Measurements from ENCODE around the gene GOT1. TPM values are rescaled to one million over a fixed set of nuclear protein-coding genes. Genes with fewer than 3 reads are reported as not detected.

The GOT1 gene
- polyA plus RNA-seq, 3 donors = 2.6 to 10.4 (median 8.2) TPM

DNA sequence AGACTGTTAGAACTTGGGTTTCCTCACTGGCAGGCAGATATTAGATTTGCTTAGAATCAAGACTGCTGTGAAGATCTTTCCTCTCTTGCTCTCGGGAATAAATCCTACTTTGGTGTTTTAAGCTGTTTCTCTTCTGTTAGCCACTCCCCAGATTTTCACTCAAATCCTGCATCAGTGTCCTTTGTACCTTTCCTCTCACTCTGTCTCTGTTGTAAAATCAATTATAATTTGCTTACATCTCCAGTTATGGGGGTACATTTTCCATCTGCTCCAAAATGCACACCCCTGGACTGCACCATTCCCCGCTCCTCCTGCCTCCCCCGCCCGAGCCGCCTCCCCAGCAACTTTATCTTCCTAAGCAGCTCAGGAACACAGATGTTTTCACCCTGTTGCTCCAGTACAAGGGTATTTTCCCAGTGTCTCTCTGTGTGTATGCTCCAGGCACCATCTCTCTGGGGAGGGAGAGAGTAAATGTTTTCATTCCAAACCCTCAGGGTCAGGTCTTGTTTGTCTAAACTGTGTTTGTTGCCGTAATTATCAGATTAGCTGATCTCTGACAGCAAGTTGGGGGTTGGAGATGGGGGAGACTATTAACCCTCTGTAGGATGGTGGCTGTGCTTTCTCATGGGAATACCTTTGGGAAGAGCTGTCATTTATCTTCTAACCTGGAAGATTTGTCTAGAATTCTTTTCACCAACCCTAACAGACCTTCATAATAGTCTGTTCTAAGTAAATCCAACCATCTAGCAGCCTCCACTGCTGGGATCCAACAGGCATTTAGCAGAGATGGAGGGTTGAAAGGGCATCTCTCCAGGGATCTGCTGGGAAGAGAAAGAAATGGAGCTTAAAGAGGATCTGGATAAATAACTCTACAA lies 20.4 kb upstream of the GOT1 start:
- Histone ChIP-seq H3K4me3 (replicated peaks in 1 of 3; ENCODE audit: low read depth in 2 of 3, low read length in 3 of 3) (no peak overlapping the region), H3K9ac (ENCODE audit: insufficient read depth, low read length, poor library complexity, severe bottlenecking) (no peak overlapping the region), H3K36me3 (replicated peaks in 1 of 2; ENCODE audit: control insufficient read depth in 1 of 2, insufficient read depth in 2 of 2, low read length in 2 of 2) (no peaks in the 10 kb centered on the region), H3K4me1 (ENCODE audit: control insufficient read depth in 1 of 2, insufficient read depth in 2 of 2, low read length in 2 of 2) (no peaks in the 10 kb centered on the region), H3K9me3 (replicated peaks in 1 of 2; ENCODE audit: control insufficient read depth in 1 of 2, insufficient read depth in 1 of 2, low read length in 2 of 2) (no peaks in the 10 kb centered on the region), H3K79me2 (ENCODE audit: insufficient read depth, low read length) (no peaks in the 10 kb centered on the region), H3K27me3 (ENCODE audit: control insufficient read depth in 2 of 2, insufficient read depth in 2 of 2, low read length in 2 of 2) (peaks cover 0 to 2% of the 10 kb centered on the region in 2 donors), H4K20me1 (ENCODE audit: insufficient read depth, low read length) (no peaks in the 10 kb centered on the region), H2AFZ (ENCODE audit: insufficient read depth, low read depth, low read length, poor library complexity, severe bottlenecking) (no peak overlapping the region), H3K4me2 (replicated peaks; ENCODE audit: extremely low read depth, low read length, poor library complexity, severe bottlenecking) (no peak overlapping the region), H3K27ac (ENCODE audit: low read depth in 1 of 2, low read length in 2 of 2) (no peak overlapping the region)
- no peak for DNase-seq
- Mint-ChIP-seq H3K36me3 (no peaks in the 10 kb centered on the region), H3K27me3 (ENCODE audit: low read depth in 3 of 3) (peaks cover 5 to 10% (median 8%) of the 10 kb centered on the region in 3 donors), H3K27ac (no peak overlapping the region), H3K9me3 (no peaks in the 10 kb centered on the region), H3K4me1 (peaks cover 3% of the 10 kb centered on the region), H3K4me3 (no peak overlapping the region)
- WGBS (ENCODE audit: insufficient coverage) = 80% methylated on average over 2 of the region's 6 CpGs
- TF ChIP-seq, protein P1, sequence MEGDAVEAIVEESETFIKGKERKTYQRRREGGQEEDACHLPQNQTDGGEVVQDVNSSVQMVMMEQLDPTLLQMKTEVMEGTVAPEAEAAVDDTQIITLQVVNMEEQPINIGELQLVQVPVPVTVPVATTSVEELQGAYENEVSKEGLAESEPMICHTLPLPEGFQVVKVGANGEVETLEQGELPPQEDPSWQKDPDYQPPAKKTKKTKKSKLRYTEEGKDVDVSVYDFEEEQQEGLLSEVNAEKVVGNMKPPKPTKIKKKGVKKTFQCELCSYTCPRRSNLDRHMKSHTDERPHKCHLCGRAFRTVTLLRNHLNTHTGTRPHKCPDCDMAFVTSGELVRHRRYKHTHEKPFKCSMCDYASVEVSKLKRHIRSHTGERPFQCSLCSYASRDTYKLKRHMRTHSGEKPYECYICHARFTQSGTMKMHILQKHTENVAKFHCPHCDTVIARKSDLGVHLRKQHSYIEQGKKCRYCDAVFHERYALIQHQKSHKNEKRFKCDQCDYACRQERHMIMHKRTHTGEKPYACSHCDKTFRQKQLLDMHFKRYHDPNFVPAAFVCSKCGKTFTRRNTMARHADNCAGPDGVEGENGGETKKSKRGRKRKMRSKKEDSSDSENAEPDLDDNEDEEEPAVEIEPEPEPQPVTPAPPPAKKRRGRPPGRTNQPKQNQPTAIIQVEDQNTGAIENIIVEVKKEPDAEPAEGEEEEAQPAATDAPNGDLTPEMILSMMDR (IDR thresholded peaks at IDR 0.05) = no peak
- intact Hi-C loops (cut with micrococcal nuclease) = no loop called here

DNA sequence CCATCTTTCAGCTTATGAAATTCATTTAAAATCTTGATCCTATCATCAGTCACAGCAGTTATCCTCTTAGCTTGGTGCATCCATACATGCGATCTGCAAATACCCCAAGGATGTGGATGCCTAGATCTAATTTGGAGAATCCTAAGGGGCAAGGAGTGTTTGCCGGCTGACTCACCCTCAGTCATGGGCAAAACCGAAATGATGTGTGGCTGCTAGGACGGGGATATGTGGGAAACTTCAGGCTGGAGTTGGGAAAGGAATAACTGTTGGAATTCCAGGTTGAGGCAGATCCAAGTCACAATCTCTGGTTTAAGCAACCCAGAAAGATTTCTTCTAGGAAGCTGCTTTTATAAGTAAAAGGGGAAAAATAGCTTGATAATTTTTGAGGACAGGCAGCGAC lies 19.7 kb upstream of the GOT1 start:
- H3K36me3 Mint-ChIP-seq = no peaks in the 10 kb centered on the region
- no peak overlapping the region for H3K4me3 ChIP-seq (replicated peaks in 1 of 3; ENCODE audit: low read depth in 2 of 3, low read length in 3 of 3)
- no peaks in the 10 kb centered on the region for H3K79me2 ChIP-seq (ENCODE audit: insufficient read depth, low read length)
- no peak overlapping the region for H3K9ac ChIP-seq (ENCODE audit: insufficient read depth, low read length, poor library complexity, severe bottlenecking)
- WGBS (ENCODE audit: insufficient coverage) = 94% methylated on average over 3 of the region's 5 CpGs
- no peak for DNase-seq
- peaks cover 0 to 2% of the 10 kb centered on the region in 2 donors for H3K27me3 ChIP-seq (ENCODE audit: control insufficient read depth in 2 of 2, insufficient read depth in 2 of 2, low read length in 2 of 2)
- no peak overlapping the region for H3K27ac Mint-ChIP-seq
- peaks cover 5 to 10% (median 8%) of the 10 kb centered on the region in 3 donors for H3K27me3 Mint-ChIP-seq (ENCODE audit: low read depth in 3 of 3)
- H3K36me3 ChIP-seq (replicated peaks in 1 of 2; ENCODE audit: control insufficient read depth in 1 of 2, insufficient read depth in 2 of 2, low read length in 2 of 2) = no peaks in the 10 kb centered on the region
- H3K9me3 ChIP-seq (replicated peaks in 1 of 2; ENCODE audit: control insufficient read depth in 1 of 2, insufficient read depth in 1 of 2, low read length in 2 of 2) = no peaks in the 10 kb centered on the region
- no peaks in the 10 kb centered on the region for H3K9me3 Mint-ChIP-seq
- TF ChIP-seq, protein P1 (IDR thresholded peaks at IDR 0.05) = no peak
- no peak overlapping the region for H2AFZ ChIP-seq (ENCODE audit: insufficient read depth, low read depth, low read length, poor library complexity, severe bottlenecking)
- intact Hi-C loops (cut with micrococcal nuclease) = no loop called here
- H3K4me1 ChIP-seq (ENCODE audit: control insufficient read depth in 1 of 2, insufficient read depth in 2 of 2, low read length in 2 of 2) = no peaks in the 10 kb centered on the region
- H3K4me1 Mint-ChIP-seq = no peaks in the 10 kb centered on the region
- no peaks in the 10 kb centered on the region for H4K20me1 ChIP-seq (ENCODE audit: insufficient read depth, low read length)
- no peak overlapping the region for H3K4me3 Mint-ChIP-seq
- no peak overlapping the region for H3K27ac ChIP-seq (ENCODE audit: low read depth in 1 of 2, low read length in 2 of 2)
- H3K4me2 ChIP-seq (replicated peaks; ENCODE audit: extremely low read depth, low read length, poor library complexity, severe bottlenecking) = no peak overlapping the region

All from CD14-positive monocyte (primary cell).